ENCODE data around the gene CXCR5. TPM values are rescaled to one million over a fixed set of nuclear protein-coding genes. Genes with fewer than 3 reads are reported as not detected.

CXCR5 gene
- total and polyA plus RNA-seq, 2 donors (not counting 1 experiment from before 2014, with no cell fraction given): 111 to 163 TPM

DNA sequence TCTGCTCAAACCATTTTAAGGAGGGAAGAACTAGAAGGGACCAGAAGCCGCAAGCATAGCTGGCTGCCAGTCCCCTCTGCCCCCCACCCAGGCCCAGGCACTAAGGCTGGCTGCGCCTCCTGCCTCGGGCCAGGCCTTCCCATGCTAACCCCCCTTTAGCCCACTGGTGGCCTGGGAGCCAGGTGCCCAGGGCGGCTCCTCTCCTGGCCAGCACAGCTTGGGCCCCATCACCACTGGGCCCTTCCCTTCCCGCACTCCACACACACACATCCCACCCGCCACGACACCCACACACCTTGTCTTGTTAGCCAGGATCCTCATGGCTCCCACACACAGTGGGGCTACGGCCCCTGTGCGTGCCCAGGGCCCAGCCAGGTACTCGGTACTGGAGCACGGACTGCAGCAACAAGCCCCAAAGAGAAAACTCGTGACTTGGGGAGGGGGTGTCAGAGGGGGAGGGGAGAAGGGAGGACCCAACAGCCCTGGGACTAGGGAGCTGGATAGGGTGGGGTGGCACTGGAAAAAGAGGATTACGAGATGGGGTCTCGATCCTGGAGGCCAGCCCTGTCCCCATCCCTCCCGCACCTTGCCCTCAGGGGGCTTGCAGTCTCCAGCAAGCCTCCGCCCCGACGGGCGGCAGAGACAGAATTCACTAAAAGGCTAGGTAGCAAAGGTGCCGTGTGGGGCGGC, 26.1 kb downstream of the CXCR5 start:
- Histone ChIP-seq H3K4me1 (ENCODE audit: control insufficient read depth in 2 of 2, insufficient read depth in 2 of 2, low read length in 2 of 2) (peaks cover 54 to 73% of the 10 kb centered on the region in 2 donors), H3K27ac (ENCODE audit: low read length in 2 of 2) (peak overlapping the region in 1 of 2 donors; percentile 66), H3K27me3 (replicated peaks in 1 of 4; ENCODE audit: control extremely low read depth in 1 of 4, control insufficient read depth in 3 of 4, insufficient read depth in 4 of 4, low read length in 3 of 4) (no peaks in the 10 kb centered on the region), H4K20me1 (ENCODE audit: control insufficient read depth, insufficient read depth, low read length, poor library complexity, severe bottlenecking) (peaks cover 19% of the 10 kb centered on the region), H3K4me2 (replicated peaks; ENCODE audit: low read depth, low read length, poor library complexity, severe bottlenecking) (peak overlapping the region; percentile 79), H3K4me3 (ENCODE audit: control extremely low read depth in 1 of 5, extremely low read depth in 1 of 5, insufficient read depth in 1 of 5, low read depth in 2 of 5, low read length in 4 of 5) (no peak overlapping the region), H3K36me3 (replicated peaks in 1 of 2; ENCODE audit: control extremely low read depth in 1 of 2, control insufficient read depth in 1 of 2, extremely low read depth in 1 of 2, insufficient read depth in 2 of 2, low read length in 1 of 2) (peaks cover 0 to 26% of the 10 kb centered on the region in 2 experiments), H3K9me3 (ENCODE audit: control extremely low read depth in 1 of 3, control insufficient read depth in 2 of 3, insufficient read depth in 1 of 3, low read length in 2 of 3) (no peaks in the 10 kb centered on the region), H3K9ac (ENCODE audit: low read length) (no peak overlapping the region), H3K79me2 (ENCODE audit: control insufficient read depth, insufficient read depth, low read length) (peaks cover 65% of the 10 kb centered on the region), H2AFZ (ENCODE audit: insufficient read depth, low read depth, low read length, poor library complexity, severe bottlenecking) (no peak overlapping the region)
- intact Hi-C loops (cut with micrococcal nuclease): no loop called here
- TF ChIP-seq EZH2 (IDR thresholded peaks at IDR 0.05; ENCODE audit: borderline replicate concordance, insufficient read depth, low read depth, low read length, poor library complexity, severe bottlenecking): no peak
- TF ChIP-seq, protein P1, sequence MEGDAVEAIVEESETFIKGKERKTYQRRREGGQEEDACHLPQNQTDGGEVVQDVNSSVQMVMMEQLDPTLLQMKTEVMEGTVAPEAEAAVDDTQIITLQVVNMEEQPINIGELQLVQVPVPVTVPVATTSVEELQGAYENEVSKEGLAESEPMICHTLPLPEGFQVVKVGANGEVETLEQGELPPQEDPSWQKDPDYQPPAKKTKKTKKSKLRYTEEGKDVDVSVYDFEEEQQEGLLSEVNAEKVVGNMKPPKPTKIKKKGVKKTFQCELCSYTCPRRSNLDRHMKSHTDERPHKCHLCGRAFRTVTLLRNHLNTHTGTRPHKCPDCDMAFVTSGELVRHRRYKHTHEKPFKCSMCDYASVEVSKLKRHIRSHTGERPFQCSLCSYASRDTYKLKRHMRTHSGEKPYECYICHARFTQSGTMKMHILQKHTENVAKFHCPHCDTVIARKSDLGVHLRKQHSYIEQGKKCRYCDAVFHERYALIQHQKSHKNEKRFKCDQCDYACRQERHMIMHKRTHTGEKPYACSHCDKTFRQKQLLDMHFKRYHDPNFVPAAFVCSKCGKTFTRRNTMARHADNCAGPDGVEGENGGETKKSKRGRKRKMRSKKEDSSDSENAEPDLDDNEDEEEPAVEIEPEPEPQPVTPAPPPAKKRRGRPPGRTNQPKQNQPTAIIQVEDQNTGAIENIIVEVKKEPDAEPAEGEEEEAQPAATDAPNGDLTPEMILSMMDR (IDR thresholded peaks at IDR 0.05): no peak
- no peak for DNase-seq
- Mint-ChIP-seq H3K4me1 (peaks cover 58% of the 10 kb centered on the region), H3K4me3 (no peak overlapping the region), H3K27ac (peak overlapping the region; percentile 37), H3K9me3 (ENCODE audit: insufficient read depth) (no peaks in the 10 kb centered on the region), H3K27me3 (no peaks in the 10 kb centered on the region)
- CTCF ChIA-PET: interaction anchor here (1.0 to 15.2 kb wide), 4 partner anchors 15 to 121 kb away, joined by 5 to 288 read pairs (median 14); partner anchors contain the start of gene BCL9L
- POLR2A ChIA-PET: interaction anchor here (0.6 to 5.4 kb wide), 4 partner anchors 14 to 251 kb away, joined by 3 to 34 read pairs (median 4); partner anchors contain the start of gene DDX6
- ATAC-seq (ENCODE audit: low read depth): no peak
- WGBS (ENCODE audit: insufficient coverage): 95% methylated on average over 13 of the region's 21 CpGs
